MM.1S (cell line): ENCODE data around the gene PDZRN3.

Source experiments
- DNase-seq: peaks from one replicate; pipeline ENCODE4 v3.0.0-alpha.2; 2015
- H2AFZ ChIP-seq: fragments of 300-600 bp; sonication (generic); 2 replicates; pipeline ENCODE4 v1.6.0; 2016; ENCODE audit warnings: antibody characterized with exemption, low read length
- H3F3A ChIP-seq: fragments of 300-600 bp; sonication (generic); 2 replicates; pipeline ENCODE4 v1.6.1; 2016; ENCODE audit warnings: mild to moderate bottlenecking, antibody characterized with exemption, low read length, moderate library complexity, mixed read lengths; ENCODE audit not compliant: insufficient read depth
- H3K27ac ChIP-seq: fragments of 300-600 bp; sonication (generic); 2 replicates; pipeline ENCODE4 v1.5.1; 2016; ENCODE audit warnings: mild to moderate bottlenecking, low read length
- H3K27me3 ChIP-seq: fragments of 300-600 bp; sonication (generic); replicated peaks from 2 replicates; pipeline ENCODE4 v1.6.0; 2016; ENCODE audit warnings: low read length; ENCODE audit not compliant: insufficient read depth
- H3K36me3 ChIP-seq: fragments of 300-600 bp; sonication (generic); replicated peaks from 2 replicates; pipeline ENCODE4 v1.6.1; 2016; ENCODE audit warnings: mild to moderate bottlenecking, low read length, mixed read lengths; ENCODE audit not compliant: insufficient read depth
- H3K4me1 ChIP-seq: fragments of 300-600 bp; sonication (generic); 2 replicates; pipeline ENCODE4 v1.6.1; 2016; ENCODE audit warnings: low read length, mixed read lengths
- H3K4me2 ChIP-seq: fragments of 300-600 bp; sonication (generic); 2 replicates; pipeline ENCODE4 v1.6.0; 2016; ENCODE audit warnings: low read depth, low read length
- H3K4me3 ChIP-seq: fragments of 300-600 bp; sonication (generic); 2 replicates; pipeline ENCODE4 v1.5.1; 2016; ENCODE audit warnings: low read length, mixed read lengths
- H3K79me2 ChIP-seq: fragments of 300-600 bp; sonication (generic); 2 replicates; pipeline ENCODE4 v1.6.1; 2016; ENCODE audit warnings: mixed run types, low read length, mixed read lengths
- H3K9ac ChIP-seq: fragments of 300-600 bp; sonication (generic); 2 replicates; pipeline ENCODE4 v1.6.1; 2016; ENCODE audit warnings: low read length, mixed read lengths
- H3K9me2 ChIP-seq: fragments of 300-600 bp; sonication (generic); replicated peaks from 2 replicates; pipeline ENCODE4 v1.6.1; 2016; ENCODE audit warnings: mild to moderate bottlenecking, low read length, mixed read lengths; ENCODE audit not compliant: insufficient read depth
- H3K9me3 ChIP-seq: fragments of 300-600 bp; sonication (generic); replicated peaks from 2 replicates; pipeline ENCODE4 v1.6.1; 2016; ENCODE audit warnings: mild to moderate bottlenecking, low read length, mixed read lengths; ENCODE audit not compliant: insufficient read depth
- H4K20me1 ChIP-seq: fragments of 300-600 bp; sonication (generic); 2 replicates; pipeline ENCODE4 v1.6.1; 2016; ENCODE audit warnings: mild to moderate bottlenecking, low read length, moderate library complexity, mixed read lengths; ENCODE audit not compliant: insufficient read depth
- EZH2 ChIP-seq: fragments of 300-600 bp; sonication (generic); optimal IDR thresholded peaks from 2 replicates; pipeline ENCODE3; 2017; ENCODE audit warnings: low read depth, mild to moderate bottlenecking, antibody characterized with exemption, low read length, mixed read lengths
- EZH2phosphoT487 ChIP-seq: fragments of 300-600 bp; sonication (generic); IDR thresholded peaks from 2 replicates; pipeline ENCODE4 v1.6.1; 2018; ENCODE audit warnings: antibody characterized with exemption, low read length
- TF ChIP-seq, protein P1 (sequence below): fragments of 300-600 bp; sonication (generic); IDR thresholded peaks from 2 replicates; pipeline ENCODE4 v1.5.1; 2016; ENCODE audit warnings: antibody characterized with exemption, low read length, mixed read lengths

Gene PDZRN3

DNA sequence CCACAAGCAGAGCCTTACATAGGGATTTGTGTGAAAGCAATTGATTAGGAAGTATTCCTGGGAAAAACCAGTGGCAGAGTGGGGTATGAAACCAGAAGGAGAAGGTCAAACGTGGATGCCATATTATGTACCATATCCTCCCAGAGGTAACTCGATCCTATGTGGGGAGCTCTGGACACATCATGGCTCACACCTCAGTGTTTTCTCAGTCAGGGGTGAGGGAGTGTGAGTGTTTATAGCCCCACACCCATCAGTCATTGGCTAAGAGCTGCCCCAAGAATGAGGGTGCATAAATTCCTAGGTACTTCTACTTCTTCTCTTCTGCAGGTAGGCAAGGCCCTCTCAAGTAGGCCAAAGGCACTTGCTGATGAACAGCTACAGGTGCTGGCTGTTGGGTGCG lies 28.2 kb upstream of the PDZRN3 start:
- Histone ChIP-seq H3K79me2 (no peaks in the 10 kb centered on the region), H2AFZ (no peak overlapping the region), H3K9me2 (no peaks in the 10 kb centered on the region), H3K9ac (no peak overlapping the region), H3K27ac (no peak overlapping the region), H3K4me2 (no peak overlapping the region), H3K36me3 (no peaks in the 10 kb centered on the region), H3F3A (no peaks in the 10 kb centered on the region), H3K27me3 (no peaks in the 10 kb centered on the region), H4K20me1 (no peaks in the 10 kb centered on the region), H3K4me3 (no peak overlapping the region), H3K4me1 (no peaks in the 10 kb centered on the region), H3K9me3 (no peaks in the 10 kb centered on the region)
- TF ChIP-seq EZH2 = no peak
- TF ChIP-seq, protein P1, sequence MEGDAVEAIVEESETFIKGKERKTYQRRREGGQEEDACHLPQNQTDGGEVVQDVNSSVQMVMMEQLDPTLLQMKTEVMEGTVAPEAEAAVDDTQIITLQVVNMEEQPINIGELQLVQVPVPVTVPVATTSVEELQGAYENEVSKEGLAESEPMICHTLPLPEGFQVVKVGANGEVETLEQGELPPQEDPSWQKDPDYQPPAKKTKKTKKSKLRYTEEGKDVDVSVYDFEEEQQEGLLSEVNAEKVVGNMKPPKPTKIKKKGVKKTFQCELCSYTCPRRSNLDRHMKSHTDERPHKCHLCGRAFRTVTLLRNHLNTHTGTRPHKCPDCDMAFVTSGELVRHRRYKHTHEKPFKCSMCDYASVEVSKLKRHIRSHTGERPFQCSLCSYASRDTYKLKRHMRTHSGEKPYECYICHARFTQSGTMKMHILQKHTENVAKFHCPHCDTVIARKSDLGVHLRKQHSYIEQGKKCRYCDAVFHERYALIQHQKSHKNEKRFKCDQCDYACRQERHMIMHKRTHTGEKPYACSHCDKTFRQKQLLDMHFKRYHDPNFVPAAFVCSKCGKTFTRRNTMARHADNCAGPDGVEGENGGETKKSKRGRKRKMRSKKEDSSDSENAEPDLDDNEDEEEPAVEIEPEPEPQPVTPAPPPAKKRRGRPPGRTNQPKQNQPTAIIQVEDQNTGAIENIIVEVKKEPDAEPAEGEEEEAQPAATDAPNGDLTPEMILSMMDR = no peak
- no peak for TF ChIP-seq EZH2phosphoT487
- no peak for DNase-seq

DNA sequence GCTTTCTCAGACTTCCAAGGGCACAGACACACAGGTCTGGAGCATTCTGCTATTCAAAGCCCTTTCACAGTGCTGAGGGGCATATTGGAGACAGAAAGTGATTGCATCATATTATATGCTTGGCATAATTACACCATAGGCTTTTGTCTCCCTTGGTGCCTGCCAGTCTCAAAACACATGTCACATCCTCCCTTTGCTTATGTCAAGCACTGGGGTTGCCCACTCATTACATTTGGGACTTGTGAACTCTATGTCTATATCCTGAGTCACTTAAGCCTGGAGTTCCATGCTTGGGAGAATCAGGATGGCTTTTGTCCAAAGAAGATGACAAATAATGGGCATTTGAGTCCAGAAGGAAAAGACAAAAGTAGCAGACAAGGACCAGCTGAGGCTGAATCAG lies 12.3 kb upstream of the PDZRN3 start:
- H2AFZ ChIP-seq = no peak overlapping the region
- H3F3A ChIP-seq = no peaks in the 10 kb centered on the region
- H3K27me3 ChIP-seq = no peaks in the 10 kb centered on the region
- no peaks in the 10 kb centered on the region for H4K20me1 ChIP-seq
- no peak overlapping the region for H3K4me2 ChIP-seq
- TF ChIP-seq EZH2 = no peak
- no peak for TF ChIP-seq EZH2phosphoT487
- TF ChIP-seq, protein P1 = no peak
- H3K9me2 ChIP-seq = no peaks in the 10 kb centered on the region
- H3K9me3 ChIP-seq = no peaks in the 10 kb centered on the region
- no peaks in the 10 kb centered on the region for H3K36me3 ChIP-seq
- H3K4me1 ChIP-seq = no peaks in the 10 kb centered on the region
- H3K79me2 ChIP-seq = no peaks in the 10 kb centered on the region
- H3K4me3 ChIP-seq = no peak overlapping the region
- H3K27ac ChIP-seq = no peak overlapping the region
- no peak for DNase-seq
- H3K9ac ChIP-seq = no peak overlapping the region

DNA sequence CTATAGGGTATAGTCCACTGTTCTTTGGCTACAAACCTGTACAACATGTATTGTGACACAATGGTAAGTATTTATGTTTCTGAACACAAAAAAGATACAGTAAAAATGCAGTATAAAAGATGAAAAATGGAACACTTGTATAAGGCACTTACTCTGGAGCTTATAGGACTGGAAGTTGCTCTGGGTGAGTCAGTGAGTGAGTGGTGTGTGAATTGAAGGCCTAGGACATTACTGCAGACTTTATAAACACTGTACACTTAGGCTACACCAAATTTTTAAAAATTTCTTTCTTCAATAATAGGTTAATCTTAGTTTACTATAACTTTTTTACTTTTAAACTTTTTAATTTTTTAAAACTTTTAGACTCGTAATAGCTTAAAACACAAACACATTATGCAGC lies 10.5 kb upstream of the PDZRN3 start:
- no peaks in the 10 kb centered on the region for H3K36me3 ChIP-seq
- no peak for DNase-seq
- H3K79me2 ChIP-seq = no peaks in the 10 kb centered on the region
- no peak overlapping the region for H3K9ac ChIP-seq
- no peaks in the 10 kb centered on the region for H4K20me1 ChIP-seq
- no peaks in the 10 kb centered on the region for H3K27me3 ChIP-seq
- no peaks in the 10 kb centered on the region for H3F3A ChIP-seq
- H3K9me2 ChIP-seq = no peaks in the 10 kb centered on the region
- H3K4me2 ChIP-seq = no peak overlapping the region
- no peak overlapping the region for H3K4me3 ChIP-seq
- TF ChIP-seq EZH2 = no peak
- no peak overlapping the region for H3K27ac ChIP-seq
- no peaks in the 10 kb centered on the region for H3K4me1 ChIP-seq
- no peaks in the 10 kb centered on the region for H3K9me3 ChIP-seq
- H2AFZ ChIP-seq = no peak overlapping the region

DNA sequence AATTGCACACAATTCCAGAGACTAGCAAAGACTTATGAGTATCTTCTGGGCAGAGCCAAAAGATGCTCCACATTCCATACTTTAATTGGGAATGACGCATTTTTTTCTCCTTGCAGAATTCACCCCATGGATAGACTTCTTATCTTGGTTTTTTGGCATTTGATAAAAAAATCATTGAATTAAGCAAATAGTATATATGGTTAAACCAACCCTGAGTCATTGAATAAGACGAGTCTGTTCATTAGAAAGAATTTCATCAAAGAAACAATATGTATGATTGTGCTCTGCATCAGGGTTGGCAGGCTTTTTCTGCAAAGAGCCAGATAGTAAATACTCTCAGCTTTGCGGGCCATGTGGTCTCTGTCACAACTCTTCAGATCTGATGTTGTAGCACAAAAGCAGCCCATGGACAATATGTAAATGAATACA lies 9.2 kb upstream of the PDZRN3 start:
- Histone ChIP-seq H3K27ac (no peak overlapping the region), H3K27me3 (no peaks in the 10 kb centered on the region), H3K4me3 (no peak overlapping the region), H2AFZ (no peak overlapping the region), H3K4me1 (no peaks in the 10 kb centered on the region), H3K9me3 (no peaks in the 10 kb centered on the region), H3K36me3 (no peaks in the 10 kb centered on the region), H4K20me1 (no peaks in the 10 kb centered on the region), H3K79me2 (no peaks in the 10 kb centered on the region), H3F3A (no peaks in the 10 kb centered on the region), H3K4me2 (no peak overlapping the region), H3K9ac (no peak overlapping the region), H3K9me2 (no peaks in the 10 kb centered on the region)
- TF ChIP-seq EZH2 (no peak), EZH2phosphoT487 (no peak)
- TF ChIP-seq, protein P1 = no peak
- DNase-seq = no peak
